Pericardium fibroblast (primary cell): ENCODE results near the gene LIN7B. TPM values are rescaled to one million over a fixed set of nuclear protein-coding genes. Genes with fewer than 3 reads are reported as not detected.

Experiments
- total RNA-seq: library from RNA; depleted of rRNA; stranded (reverse); fragments of >200 nt; gene quantifications from 2 replicates; pipeline ENCODE4 v1.2.3, GENCODE V29; 2015

Gene LIN7B, protein sequence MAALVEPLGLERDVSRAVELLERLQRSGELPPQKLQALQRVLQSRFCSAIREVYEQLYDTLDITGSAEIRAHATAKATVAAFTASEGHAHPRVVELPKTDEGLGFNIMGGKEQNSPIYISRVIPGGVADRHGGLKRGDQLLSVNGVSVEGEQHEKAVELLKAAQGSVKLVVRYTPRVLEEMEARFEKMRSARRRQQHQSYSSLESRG
- 9.8 and 12.3 TPM in 2 replicates for total RNA-seq

DNA sequence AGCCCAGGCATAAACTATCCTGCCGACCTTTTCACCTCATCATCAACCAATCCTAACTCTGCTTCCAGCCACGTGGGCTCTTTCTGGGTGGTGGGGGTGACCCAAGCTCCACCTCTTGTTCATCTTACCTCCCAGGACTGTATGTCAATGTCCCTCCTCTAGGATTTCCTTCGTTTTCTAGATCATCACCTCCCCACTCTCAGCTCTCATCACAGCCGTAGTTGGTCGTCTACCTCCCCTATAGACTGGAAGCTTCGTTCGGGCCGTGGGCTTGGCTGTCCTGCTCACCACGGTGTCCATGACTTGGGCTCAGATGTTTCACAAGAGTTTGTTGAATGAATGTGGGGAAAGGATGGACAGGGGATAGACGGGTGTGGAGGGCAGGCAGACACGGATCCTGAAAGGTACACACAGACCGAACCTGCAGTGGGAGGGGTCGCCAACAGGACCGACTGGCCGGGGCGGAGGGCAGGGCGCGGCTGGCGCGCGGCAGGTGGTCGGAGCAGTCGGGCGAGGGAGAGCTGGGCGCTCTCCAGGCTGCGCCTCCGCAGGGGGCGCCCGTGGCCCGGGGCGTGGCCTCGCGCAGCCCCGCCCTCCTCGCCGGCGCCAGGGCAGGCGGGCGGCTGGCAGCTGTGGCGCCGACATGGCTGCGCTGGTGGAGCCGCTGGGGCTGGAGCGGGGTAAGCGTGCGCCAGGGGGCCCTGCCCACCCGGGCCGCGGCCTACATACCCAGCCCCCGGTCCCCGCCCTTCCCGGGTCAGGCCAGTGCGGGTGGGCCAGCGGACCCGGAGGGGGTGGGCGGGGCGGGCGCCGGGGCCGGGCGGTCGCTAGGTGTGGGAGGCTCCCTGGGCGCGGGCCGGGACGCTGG lies at the start of gene LIN7B:
Gene LIN7B (plus strand): TSS at position 609 of the 868 bp plus-strand sequence. CDS start 35 bp downstream, at position 644.

DNA sequence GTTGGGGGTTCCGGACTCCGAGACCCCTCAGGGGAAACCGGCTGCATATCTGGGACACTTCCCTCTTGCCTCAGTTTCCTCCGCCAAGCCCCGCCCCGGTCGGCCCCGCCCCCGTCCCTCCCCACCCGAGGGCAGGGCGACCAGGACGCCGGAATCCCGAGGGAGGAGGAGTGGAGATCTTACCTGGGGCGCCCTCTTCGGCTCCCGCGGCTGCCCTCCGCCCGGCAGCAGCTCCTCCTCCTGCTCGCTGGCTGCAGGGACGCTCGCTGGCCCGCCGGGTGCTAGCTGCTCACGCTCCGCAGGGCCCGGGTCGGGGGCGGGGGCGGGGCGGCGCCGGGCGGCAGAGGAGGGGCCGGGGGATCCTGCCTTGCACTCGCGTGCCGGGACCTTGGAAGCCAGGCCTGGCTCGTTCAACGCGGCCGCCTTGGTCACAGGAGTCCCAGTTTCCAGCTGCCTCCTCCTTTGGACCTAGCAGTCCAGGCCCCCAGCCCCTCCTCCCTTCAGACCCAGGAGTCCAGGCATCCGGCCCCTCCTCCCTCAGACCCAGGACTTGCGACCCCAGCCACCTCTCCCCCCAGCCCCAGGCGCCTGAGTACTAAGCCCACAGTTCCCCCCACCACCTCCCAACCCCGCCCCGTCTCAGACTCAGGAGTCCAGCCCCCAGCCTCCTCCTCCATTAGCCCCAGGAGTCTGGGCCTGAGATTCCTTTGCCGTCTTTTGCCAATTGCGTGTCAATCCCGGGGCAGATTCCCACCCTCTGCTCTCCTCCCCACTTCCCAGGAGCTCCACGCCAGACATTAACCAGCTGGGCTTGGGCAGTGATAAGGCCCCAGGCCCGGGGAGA lies 49.2 kb upstream of the LIN7B start, which contains the start of gene NTF4:
Gene NTF4 (minus strand): TSS at position 51 of the 844 bp plus-strand sequence. CDS start 2,821 bp downstream, outside the sequence.

DNA sequence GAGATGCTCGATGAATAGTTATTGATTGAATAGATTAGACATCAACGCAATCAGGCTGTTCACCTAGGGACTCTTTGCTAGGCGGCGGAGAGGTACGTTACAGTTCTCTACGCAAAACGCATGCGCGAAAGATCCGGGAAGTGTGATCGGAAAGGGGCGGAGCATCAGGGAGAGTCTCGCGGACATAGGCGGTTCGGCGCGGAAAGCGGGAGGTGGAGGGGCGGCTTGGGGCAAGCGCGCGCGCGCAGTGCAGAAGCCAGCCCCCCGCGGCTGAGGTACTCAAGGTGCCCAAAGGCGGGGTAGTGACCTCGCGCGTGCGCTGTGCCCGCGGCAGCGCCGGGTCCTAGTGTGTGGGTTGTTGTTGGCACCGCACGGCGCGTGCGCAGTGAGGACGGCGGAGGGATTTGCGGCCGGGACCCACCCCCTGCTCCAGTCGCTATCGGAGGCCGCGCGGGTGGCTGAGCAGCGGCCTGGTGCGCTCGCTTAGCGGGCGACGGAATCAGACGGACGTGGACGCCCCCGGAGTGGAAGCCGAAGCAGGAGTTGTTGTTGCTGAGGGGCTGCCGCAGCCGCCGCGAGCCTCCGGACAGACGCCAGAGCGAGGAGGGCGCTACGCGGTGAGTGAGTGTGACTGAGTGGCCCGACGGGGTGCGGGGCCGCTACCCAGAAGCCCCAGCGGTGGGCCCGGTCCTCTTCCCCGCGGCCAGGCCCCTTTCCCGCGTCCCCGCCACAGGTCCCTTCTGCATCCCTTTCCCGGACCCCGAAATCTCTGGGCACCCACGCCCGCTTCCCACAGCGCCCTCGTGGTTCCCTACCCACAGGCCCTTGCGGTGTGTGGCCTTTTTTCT lies 28.9 kb upstream of the LIN7B start, which contains the start of gene SNRNP70:
Gene SNRNP70 (plus strand): TSS at position 432 of the 848 bp plus-strand sequence. CDS start 964 bp downstream, outside the sequence.

DNA sequence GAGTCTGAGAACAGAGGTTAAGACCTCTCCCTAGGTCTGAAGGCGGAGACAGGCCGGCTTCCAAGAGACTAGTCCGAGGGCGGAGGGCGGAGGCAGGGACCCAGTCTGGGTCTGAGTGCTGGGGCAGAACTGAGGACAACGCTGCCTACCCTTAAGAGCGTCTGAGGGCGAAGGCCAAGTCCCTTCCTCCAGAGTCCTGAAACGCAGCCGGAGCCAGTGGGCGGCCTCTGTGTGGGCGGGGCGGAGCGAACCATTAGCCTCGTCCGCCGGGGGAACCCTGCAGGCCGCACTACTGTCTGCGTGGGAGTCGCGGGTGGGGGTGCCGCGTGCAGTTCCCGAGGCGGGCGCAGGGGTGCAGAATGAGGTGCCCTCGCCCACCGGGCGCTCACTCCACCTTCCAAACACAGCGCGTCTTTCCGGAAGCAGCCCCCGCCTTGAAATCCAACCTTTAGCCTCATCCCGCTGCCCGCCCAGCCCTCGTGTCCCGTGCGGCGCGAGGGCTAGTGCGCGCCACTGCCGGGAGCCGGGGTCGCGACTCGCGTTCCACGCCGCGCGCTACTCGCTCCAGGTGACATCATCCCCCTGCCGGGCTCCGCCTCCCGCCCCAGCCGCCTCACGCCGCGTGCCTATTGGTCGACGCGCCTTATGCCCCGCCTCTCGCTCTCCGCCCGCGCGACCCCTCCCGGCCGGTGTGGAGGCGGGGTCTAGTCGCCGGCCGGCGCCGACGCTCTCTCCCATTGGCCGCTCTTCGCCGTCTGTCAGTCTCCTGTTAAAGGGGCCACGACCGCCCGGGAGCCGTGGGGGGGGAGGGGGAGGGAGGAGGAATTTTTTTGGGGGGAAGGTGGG lies 4.6 kb downstream of the LIN7B start, which contains the start of gene C19orf73:
Gene C19orf73 (minus strand): TSS at position 579 of the 846 bp plus-strand sequence. CDS start 121 bp downstream, at position 458.

DNA sequence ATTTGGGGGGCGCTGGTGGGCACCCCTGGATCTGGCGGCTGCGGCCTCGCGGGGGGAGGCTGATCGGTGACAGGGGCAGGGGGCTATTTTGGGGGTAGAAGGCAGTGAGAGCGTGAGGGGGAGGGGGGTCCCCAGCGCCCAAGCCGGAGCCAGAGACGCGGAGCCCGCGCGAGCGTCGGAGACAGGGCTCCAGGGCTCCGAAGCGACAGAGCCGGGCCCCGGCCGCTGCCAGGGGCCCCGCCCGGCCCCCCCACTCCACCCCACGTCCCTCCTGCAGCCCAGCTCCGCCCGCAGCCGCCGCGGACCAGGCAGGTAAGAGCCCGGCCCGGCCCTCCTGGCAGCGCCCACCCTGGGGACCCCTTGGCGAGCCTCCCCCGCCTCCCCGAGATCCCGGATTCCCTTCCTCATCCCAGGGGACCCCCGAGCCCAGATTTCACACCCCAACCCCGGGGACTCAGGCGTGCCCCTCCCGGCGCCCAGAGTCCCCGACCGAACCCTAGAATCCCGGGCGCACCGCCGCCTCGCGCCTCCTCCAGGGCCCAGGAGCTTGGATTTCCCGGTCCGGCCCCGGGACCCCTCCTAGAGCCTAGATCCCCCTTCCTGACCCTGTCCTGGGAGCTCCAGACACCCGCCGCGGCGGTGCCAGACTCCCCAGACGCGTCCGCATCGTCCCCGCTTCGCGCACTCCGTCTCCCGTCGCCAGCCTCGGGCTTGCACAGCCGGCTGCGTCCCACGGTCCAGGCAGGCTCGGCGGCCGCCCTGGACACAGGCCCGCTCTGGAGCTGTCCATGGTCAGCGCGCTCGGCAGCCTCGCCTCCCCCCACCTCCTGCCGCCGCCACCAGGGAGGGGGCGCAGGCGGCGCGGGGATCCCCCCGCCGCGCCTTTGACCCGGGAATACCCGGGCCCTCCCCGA lies 5.5 kb downstream of the LIN7B start, which contains the start of gene PPFIA3:
Gene PPFIA3 (plus strand): TSS at position 134 of the 914 bp plus-strand sequence. CDS start 8,330 bp downstream, outside the sequence.

DNA sequence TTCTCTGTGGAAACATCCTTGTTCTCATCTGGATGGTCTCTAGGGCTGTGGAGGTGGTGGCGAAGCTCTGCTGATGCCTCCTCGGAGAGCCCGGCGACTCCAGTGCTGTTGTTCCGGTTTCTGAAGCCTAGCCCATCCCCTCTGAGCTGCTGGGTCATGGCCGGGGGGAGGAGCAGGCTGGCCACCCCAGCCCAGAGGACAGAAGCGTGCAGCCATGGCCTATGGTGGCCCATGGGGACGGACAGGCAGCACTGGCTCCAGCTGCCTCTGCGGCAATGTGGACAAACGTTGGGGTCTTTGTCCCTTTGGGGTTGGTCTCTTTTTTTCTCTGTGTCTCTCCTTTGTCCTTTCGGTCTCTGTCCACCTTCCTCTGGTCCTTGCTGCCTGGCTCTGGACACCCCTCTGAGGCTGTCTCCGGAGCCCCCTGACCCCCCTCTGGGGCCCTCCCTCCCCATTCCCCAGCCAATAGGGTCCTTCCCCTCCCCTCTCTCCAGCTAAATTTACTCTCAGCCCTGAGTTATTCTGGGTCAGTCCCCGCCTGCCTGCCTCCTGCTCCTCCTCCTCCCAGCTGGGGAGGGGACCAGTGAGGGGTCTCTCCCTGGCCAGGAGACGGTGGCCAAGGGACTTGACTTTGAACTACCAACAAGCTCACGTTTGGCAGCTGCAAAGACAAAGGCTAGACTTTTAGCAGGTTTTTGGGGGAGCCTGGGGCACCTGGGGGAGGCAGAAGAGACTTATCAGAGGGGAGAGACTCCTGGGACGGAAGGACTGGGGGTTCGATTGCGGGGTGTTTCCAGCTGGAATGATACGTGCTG lies 41.0 kb downstream of the LIN7B start, which contains the start of gene HRC:
Gene HRC (minus strand): TSS at position 392 of the 815 bp plus-strand sequence. CDS start 159 bp downstream, at position 233.

DNA sequence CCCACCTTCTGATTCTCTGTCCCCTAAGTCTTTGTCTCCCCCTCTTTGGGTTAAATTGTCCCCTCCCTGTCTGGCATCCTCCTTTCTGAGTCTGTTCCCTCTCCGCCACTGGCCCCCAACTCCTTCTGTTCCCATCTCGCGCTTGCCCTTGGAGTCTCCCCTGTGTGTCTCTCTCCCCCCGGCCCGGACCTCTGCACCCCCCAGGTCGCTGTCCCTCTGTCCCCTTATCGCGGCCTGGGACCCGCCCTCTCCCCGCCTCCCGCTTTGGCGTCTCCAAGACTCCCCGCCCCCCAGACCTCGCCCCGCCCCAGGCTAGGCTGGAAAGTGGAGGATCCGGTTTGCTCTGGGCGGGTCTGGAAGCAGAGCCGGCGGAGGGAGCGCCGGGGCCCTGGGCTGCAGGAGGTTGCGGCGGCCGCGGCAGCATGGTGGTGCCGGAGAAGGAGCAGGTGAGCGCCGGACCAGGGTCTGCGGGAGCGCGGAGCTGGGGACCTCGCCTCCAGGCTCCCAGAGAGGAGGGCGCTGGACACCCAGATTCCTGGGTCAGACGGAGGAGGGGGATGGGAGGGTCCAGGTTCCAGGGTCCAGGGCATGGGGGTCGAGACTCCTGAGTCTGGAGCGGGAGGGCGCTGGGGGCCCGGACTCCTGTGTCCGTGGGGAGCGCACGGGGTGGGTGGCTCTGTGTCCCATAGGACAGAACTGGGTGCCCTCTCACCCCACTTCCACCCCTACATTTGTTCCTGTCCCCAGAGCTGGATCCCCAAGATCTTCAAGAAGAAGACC lies 43.5 kb downstream of the LIN7B start, which contains the start of gene TRPM4:
Gene TRPM4 (plus strand): TSS at position 348 of the 780 bp plus-strand sequence. CDS start 75 bp downstream, at position 423.

Other genes with a start within 250 kb of the LIN7B start
- 10.3 and 28.0 TPM in 2 replicates for gene PLEKHA4, start 245.8 kb upstream of the LIN7B start, total RNA-seq
- 46.6 and 66.4 TPM in 2 replicates for gene PPP1R15A, start 241.9 kb upstream of the LIN7B start, total RNA-seq
- gene TULP2, start 215.6 kb upstream of the LIN7B start, total RNA-seq = 0.09 TPM in 1 of 2 replicates, not detected in the other
- gene NUCB1, start 214.1 kb upstream of the LIN7B start, total RNA-seq = 322 and 497 TPM in 2 replicates
- gene DHDH, start 180.7 kb upstream of the LIN7B start, total RNA-seq = 0.68 TPM in 1 of 2 replicates, not detected in the other
- 74.8 and 110 TPM in 2 replicates for gene BAX, start 159.5 kb upstream of the LIN7B start, total RNA-seq
- gene FTL, start 149.1 kb upstream of the LIN7B start, total RNA-seq = 6,635 and 8,342 TPM in 2 replicates
- 39.2 and 79.2 TPM in 2 replicates for gene GYS1, start 121.1 kb upstream of the LIN7B start, total RNA-seq
- 100 and 106 TPM in 2 replicates for gene RUVBL2, start 120.5 kb upstream of the LIN7B start, total RNA-seq
- not detected in 2 replicates for gene LHB, start 97.3 kb upstream of the LIN7B start, total RNA-seq
- not detected in 2 replicates for gene CGB3, start 90.0 kb upstream of the LIN7B start, total RNA-seq
- gene CGB2, start 82.5 kb upstream of the LIN7B start, total RNA-seq = not detected in 2 replicates
- gene CGB1, start 77.5 kb upstream of the LIN7B start, total RNA-seq = not detected in 2 replicates
- not detected in 2 replicates for gene CGB5, start 70.5 kb upstream of the LIN7B start, total RNA-seq
- not detected in 2 replicates for gene CGB8, start 65.3 kb upstream of the LIN7B start, total RNA-seq
- 0.35 TPM in 1 of 2 replicates, not detected in the other for gene CGB7, start 56.6 kb upstream of the LIN7B start, total RNA-seq
- gene NTF4, start 49.6 kb upstream of the LIN7B start, total RNA-seq = 1.1 TPM in 1 of 2 replicates, not detected in the other
- gene KCNA7, start 41.7 kb upstream of the LIN7B start, total RNA-seq = not detected in 2 replicates
- 109 and 117 TPM in 2 replicates for gene SNRNP70, start 28.9 kb upstream of the LIN7B start, total RNA-seq
- gene C19orf73, start 4.8 kb downstream of the LIN7B start, total RNA-seq = 3.2 and 12.3 TPM in 2 replicates
- 2.8 TPM in 2 replicates for gene PPFIA3, start 5.2 kb downstream of the LIN7B start, total RNA-seq
- 1.2 and 3.2 TPM in 2 replicates for gene HRC, start 41.0 kb downstream of the LIN7B start, total RNA-seq
- gene TRPM4, start 43.4 kb downstream of the LIN7B start, total RNA-seq = 15.2 and 27.5 TPM in 2 replicates
- gene SLC6A16, start 210.8 kb downstream of the LIN7B start, total RNA-seq = 0.51 TPM in 1 of 2 replicates, not detected in the other
- gene CD37, start 221.0 kb downstream of the LIN7B start, total RNA-seq = not detected in 2 replicates
- 33.3 and 35.7 TPM in 2 replicates for gene TEAD2, start 248.0 kb downstream of the LIN7B start, total RNA-seq
- 0.70 TPM in 1 of 2 replicates, not detected in the other for gene DKKL1, start 249.5 kb downstream of the LIN7B start, total RNA-seq